ENCODE results near the gene MYLK4. TPM values are rescaled to one million over a fixed set of nuclear protein-coding genes. Genes with fewer than 3 reads are reported as not detected.
"Not testable (repeated sequence)": the region's sequence is repeated elsewhere in the genome, so short reads cannot be mapped to it uniquely, and the experiment has no call there.

MYLK4 gene
- total RNA-seq, 1 experiment from 2014 or later = 0.60 TPM

GRCh38 chr6:2780102-2780737 lies 29.5 kb upstream of the MYLK4 start:
- no peak for DNase-seq (ENCODE audit: low read depth)

- DNase-seq (ENCODE audit: low read depth) = no peak
Observed at GRCh38 chr6:2777249-2777648, 26.5 kb upstream of the MYLK4 start.

DNA sequence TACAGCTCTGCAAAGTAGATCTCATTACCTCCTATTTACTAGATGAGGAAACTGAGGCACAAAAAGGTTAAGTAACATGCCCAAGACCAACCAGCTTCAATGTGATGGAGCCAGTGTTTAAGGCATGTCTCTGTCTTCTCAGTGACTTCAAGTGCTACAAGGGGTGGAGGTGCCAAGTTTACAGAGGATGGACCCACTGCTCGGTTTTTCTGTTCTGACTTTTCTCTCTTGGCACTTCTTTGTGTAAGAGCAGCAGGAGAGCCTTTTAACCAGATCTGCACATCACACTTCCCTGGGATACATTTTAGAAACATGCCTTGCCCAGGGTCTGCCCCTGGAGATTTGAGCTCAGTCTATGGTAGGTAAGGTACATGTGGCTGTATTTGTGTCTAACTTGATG lies 24.3 kb upstream of the MYLK4 start:
- DNase-seq (ENCODE audit: low read depth) = no peak

- no peak for DNase-seq (ENCODE audit: low read depth)
Observed at GRCh38 chr6:2773449-2773848, 22.7 kb upstream of the MYLK4 start.

DNA sequence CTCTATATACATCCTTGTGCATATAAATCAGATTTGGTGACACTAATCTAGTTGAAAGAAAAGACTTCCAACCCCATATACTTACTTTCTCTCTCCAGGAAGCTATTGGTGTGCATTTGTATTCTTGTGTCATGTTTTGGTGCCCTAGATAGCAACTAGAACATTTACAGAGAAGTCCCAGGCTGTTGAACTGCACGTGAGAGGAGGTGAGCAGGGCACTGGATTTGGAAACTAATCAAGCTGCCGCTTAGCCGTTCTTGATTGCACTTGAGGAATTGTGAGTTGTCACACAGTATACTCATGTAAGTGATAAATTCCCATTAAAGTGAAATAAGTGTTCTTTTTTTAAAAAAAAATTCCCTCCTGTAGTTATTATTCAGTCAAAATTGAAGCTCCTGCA lies 22.1 kb upstream of the MYLK4 start:
- no peak for DNase-seq (ENCODE audit: low read depth)

- no peak for DNase-seq (ENCODE audit: low read depth)
Observed at GRCh38 chr6:2771079-2771478, 20.4 kb upstream of the MYLK4 start.

DNA sequence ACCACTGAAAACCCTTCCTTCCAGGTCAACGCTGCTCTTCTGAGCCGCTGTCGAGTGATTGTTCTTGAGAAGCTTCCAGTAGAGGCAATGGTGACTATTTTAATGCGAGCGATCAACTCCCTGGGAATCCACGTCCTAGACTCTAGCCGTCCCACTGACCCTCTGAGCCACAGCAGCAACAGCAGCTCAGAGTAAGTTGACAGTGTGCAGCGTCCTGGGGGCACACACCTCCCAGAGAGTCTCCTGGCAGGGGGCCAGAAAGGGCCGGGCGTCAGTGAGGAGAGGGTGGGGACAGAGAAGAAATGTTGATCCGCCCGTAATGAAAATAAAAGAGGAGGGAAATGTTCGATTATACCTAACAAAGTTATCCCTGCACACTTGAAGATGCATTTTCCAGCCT lies 19.4 kb upstream of the MYLK4 start:
- DNase-seq (ENCODE audit: low read depth) = no peak

DNA sequence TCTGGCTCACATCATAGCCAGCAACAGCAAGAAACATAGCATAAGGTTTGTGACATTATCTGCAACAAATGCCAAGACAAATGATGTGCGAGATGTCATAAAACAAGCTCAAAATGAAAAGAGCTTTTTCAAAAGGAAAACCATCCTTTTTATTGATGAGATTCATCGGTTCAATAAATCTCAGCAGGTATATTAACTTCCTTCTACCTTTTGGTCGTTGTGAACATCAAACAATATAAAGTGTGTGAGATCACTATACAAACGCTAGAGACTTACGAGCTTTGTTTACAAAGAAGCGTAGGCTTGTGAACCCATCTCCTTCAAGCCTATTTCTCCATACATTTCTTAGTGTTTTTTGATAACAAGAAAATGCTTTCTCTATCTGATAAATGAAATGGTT lies 18.0 kb upstream of the MYLK4 start:
- DNase-seq (ENCODE audit: low read depth) = no peak

DNA sequence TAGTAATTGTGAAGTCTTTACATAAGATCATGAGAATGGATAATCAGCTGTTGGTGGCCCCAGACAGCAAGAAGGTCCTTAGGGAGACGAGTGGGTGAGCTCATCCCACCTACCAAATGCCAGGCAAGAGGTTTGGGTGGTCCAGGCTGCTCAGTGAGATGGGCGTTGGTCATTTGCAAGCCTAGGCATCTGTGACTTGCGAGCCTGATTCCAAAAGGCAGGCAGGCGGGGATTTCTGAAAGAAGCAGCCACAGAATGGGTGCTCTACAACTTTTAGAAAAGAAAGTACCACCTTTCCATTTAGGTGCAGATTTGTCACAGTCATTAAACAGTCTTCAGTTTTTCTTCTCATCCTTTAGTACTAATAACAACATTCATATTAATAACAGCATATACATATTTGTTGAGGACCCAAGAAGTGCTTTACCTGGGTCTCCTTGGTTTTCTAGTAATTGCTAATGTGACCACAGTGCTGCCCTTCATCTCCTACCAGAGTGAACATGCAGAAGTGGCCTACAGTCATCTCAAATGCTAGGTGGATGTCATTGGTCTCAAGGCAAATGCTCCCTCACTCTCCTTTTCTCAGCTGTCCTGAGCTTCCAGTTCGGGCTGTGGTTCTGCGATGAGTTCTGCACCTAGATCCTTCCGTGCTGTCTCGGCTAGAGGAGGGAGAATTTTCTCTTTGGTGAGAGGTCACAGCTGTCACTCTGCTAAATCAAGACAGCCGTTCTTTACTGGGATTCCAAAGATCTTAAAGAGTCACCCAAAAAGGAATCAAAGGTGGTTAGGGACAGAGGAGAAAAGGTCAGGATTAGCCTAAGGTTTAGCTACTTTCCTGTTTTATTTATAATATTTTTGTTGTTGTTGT lies 17.2 kb upstream of the MYLK4 start:
- DNase-seq (ENCODE audit: low read depth) = no peak

- DNase-seq (ENCODE audit: low read depth) = no peak
Observed at GRCh38 chr6:2766767-2767656, 16.3 kb upstream of the MYLK4 start.

DNA sequence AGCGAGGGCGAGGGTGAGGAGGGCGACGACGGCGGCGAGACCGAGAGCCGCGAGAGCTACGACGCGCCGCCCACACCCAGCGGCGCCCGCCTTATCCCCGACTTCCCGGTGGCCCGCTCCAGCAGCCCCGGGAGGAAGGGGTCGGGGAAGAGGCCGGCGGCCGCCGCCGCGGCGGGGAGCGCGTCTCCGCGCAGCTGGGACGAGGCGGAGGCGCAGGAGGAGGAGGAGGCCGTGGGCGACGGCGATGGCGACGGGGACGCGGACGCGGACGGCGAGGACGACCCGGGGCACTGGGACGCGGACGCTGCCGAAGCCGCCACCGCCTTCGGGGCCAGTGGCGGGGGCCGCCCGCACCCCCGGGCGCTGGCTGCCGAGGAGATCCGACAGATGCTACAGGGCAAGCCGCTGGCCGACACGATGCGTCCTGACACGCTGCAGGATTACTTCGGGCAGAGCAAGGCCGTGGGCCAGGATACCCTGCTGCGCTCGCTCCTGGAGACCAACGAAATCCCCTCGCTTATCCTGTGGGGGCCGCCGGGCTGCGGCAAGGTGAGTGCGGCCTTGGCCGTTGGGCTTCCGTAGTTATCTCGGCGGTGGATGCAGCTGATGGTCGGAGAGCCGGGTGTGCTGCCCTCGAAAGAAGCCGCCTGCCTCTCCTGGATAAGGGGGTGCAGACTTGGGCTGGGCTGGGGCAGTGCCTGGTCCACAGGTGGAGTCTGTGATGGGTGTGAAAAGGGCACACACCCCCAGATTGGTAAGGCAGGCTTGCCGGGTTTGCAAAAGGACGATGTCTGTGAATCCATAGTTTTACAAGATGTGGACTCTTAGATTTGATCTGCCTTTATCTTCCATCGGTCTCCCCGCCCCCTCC lies 15.4 kb upstream of the MYLK4 start:
- DNase-seq (ENCODE audit: low read depth) = peak; percentile 52

GRCh38 chr6:2765166-2765895 lies 14.6 kb upstream of the MYLK4 start, which contains the start of gene WRNIP1:
TSS of gene WRNIP1 (plus strand) at chr6:2765393. CDS start at chr6:2765623, 230 bp downstream.
- DNase-seq (ENCODE audit: low read depth) = peak; percentile 99

- DNase-seq (ENCODE audit: low read depth) = peak; percentile 81
Observed at GRCh38 chr6:2764610-2765165, 14.0 kb upstream of the MYLK4 start.

- DNase-seq (ENCODE audit: low read depth) = no peak
Observed at GRCh38 chr6:2763876-2764540, 13.3 kb upstream of the MYLK4 start.

DNA sequence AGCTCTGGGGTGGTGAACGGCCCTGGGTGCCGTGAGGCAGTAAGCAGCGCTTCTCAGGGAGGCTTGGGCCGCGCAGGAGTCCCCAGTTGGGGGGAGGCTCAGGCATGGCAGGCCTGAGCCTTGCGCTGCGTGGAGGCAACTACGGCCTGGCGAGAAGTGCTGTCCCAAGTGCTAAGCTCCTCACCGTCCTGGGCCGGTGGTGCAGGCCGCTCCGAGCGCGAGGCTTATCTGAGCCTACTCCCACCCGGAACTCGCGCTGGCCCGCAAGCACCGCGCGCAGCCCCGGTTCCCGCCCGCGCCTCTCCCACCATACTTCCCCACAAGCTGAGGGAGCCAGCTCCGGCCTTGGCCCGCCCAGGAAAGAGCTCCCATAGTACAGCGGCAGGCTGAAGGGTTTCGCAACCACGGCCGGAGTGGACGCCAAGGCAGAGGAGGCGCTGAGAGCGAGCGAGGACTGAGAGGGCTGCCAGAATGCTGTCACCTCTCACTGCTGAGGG lies 12.7 kb upstream of the MYLK4 start:
- no peak for DNase-seq (ENCODE audit: low read depth)

DNA sequence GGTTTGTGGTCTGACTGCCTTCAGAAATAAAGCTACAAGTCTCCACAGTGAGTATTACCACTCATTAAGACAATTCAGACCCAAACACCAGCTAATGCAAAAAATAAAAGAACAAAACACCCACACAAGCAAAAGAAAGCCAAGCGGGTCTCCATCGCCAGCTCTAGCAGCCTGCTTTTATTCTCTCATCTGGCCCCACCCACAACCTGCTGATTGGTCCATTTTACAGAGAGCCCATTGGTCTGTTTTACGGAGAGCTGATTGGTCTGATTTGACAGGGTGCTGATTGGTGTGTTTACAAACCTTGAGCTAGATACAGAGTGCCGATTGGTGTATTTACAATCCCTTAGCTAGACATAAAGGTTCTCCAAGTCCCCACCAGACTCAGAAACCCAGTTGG lies 12.1 kb upstream of the MYLK4 start:
- DNase-seq (ENCODE audit: low read depth) = not testable (repeated sequence)

DNA sequence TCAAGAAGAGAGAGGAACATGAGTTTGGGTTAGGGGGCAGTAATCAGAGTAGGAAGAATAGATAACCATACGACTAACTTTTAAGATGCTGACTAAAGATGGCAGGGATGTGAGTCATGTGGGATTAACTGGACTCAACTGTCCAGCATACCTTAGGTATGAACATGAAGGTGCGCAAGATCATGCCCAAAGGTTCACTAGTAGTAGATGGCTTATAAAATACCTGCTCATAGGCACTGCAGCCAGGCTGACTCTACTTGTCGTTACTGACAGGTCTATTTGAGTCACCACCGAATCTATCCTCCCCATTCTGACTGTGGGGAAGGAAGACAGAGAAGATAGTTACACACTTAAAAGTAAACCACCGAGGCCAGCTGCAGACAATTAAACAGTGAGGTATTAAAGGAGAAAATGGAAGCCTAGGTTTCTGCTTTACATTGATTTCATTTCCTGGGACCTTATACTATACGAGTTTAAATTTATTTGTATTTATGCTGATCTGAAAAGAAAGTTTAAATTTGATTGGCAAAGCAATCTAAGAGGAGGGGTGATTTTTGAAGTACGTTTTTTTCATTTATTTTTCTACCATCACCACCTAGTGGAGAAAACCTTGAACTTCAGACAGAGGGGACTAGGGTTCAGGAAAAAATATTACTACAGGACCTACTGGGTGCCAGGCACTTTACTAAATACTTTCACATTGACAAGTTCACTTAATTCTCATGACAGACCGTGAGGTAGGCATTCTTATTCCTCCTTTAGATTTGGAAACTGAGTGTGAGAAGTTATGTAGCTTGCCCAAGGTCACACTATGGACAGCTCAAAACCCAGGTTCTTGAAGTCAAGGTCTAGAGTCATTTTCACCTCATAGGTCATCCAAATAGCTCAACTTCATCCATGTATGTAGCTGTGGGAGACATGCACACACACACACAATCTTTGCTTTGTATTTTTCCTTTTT lies 10.4 kb upstream of the MYLK4 start:
- no peak for DNase-seq (ENCODE audit: low read depth)

DNA sequence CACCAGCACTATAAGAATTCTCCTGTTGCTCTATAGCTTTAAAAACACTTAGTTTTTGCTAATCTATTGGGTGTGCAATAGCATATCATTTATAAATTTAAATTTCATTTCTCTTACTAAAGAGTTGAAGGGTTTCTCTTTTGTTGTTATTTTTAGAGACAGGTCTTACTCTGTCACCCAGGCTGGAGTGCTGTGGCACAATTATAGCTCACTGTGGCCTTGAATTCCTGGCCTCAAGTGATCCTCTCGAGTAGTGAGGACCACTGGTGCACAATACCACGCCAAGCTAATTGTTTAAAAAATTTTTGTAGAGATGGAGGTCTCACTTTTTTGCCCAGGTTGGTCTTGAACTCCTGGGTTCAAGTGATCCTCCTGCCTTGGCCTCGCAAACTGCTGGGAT lies 8.3 kb upstream of the MYLK4 start:
- DNase-seq (ENCODE audit: low read depth) = no peak

Measured in RPMI7951 (cell line).